Measurements from ENCODE around the gene UACA.

DNA sequence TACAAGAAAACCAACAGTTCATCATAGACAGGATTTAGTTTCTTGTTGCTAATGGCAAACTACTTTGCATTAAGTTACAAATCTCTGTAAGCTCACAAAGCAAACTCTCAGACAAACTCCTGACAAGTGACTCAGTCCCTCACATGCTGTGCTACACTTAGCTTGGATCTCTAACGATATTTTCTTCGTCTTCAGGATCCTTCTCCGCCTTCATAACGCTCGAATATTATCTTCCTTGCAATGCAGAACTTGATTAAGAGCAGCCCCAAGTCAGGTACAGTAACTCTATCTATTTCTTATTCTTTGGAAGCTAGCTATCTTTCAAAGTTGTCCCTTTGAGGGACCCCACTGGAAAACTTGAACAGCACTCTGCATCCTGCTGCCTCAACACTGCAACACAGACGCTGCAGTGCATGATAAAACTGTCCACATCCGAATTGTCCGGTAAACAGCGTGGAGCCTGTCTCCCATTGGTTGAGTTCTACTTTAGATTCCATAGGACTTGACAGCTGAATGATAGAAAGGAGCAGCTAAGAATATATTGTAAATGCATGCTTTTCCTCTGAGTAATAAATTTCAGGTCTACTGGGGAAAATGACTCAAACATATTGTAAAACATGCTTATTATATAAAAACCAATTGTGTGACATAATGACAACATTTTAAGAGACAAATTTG, 61.3 kb downstream of the UACA start:
- TF ChIP-seq EZH2phosphoT487 (IDR thresholded peaks at IDR 0.05; ENCODE audit: borderline replicate concordance) = no peak
- TF ChIP-seq, protein P1, sequence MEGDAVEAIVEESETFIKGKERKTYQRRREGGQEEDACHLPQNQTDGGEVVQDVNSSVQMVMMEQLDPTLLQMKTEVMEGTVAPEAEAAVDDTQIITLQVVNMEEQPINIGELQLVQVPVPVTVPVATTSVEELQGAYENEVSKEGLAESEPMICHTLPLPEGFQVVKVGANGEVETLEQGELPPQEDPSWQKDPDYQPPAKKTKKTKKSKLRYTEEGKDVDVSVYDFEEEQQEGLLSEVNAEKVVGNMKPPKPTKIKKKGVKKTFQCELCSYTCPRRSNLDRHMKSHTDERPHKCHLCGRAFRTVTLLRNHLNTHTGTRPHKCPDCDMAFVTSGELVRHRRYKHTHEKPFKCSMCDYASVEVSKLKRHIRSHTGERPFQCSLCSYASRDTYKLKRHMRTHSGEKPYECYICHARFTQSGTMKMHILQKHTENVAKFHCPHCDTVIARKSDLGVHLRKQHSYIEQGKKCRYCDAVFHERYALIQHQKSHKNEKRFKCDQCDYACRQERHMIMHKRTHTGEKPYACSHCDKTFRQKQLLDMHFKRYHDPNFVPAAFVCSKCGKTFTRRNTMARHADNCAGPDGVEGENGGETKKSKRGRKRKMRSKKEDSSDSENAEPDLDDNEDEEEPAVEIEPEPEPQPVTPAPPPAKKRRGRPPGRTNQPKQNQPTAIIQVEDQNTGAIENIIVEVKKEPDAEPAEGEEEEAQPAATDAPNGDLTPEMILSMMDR (conservative IDR thresholded peaks at IDR 0.05; ENCODE audit: low read length) = no peak
